Measurements from ENCODE around the gene PFKM. TPM values are rescaled to one million over a fixed set of nuclear protein-coding genes. Genes with fewer than 3 reads are reported as not detected.

Gene PFKM
- total and polyA plus RNA-seq, 9 of the 15 experiments (the other 6 are each of a cell fraction or from before 2014, with no cell fraction given), result 16.5 to 39.9 (median 31.7) TPM

DNA sequence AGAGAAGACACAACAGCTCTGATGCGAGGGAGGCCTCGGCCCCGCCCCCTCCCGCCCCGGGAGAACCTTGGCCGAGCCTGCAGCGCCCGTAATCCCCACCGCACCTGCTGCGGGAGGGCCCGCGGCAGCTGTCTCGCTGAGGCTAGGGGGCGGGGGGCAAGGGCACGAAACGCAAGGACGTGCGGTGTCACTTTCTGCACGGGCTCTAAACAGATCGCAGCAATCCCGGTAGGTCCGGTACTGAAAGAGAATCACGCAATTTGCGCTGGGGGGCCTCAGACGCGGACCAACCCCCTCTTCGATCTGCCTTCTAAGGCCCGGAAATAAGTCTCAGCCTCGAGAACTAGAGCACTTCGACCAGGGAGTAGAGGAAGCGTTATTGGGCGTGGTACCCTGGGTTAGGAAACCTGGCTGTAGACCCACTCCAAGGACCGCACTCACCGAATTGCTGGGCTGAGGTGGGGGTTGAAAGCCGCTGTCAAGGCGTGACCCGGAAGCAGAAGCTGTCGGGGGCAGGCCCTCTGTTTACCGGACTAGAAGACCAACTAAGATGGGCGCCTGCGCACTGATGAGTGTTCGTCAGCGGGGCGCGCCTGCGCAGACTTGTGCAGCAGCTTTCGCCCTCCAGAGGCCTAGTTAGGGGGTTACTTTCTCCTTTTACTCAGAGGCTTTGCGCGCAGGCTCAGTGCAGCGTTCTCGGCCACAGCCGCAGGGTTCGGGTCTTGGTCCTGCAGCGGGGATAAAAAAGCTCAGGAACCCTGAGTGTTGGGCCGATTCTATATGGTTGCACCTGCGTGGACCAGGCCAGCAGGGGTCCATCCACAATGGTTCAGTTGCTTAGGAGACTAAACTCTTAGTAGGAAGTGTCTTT is 38.1 kb downstream of the PFKM start, which contains the start of gene ASB8 (continued):
- TF ChIP-seq HMG20A (CRISPR knock-in tag; conservative IDR thresholded peaks at IDR 0.05) (no peak), RFX5 (IDR thresholded peaks at IDR 0.05; ENCODE audit: low read depth, low read length) (no peak), EWSR1 (IDR thresholded peaks at IDR 0.05; ENCODE audit: borderline replicate concordance, low read depth, partially characterized antibody) (no peak), HNRNPLL (IDR thresholded peaks at IDR 0.05; ENCODE audit: low read depth, low read length, poor library complexity, severe bottlenecking) (peak; percentile 89), BRF1 (IDR thresholded peaks at IDR 0.05; ENCODE audit: borderline replicate concordance, extremely low read depth, insufficient read length) (no peak), GTF2E2 (tag; IDR thresholded peaks at IDR 0.05) (no peak), GATA2 (CRISPR knock-in tag; IDR thresholded peaks at IDR 0.05) (no peak), SMARCA4 (IDR thresholded peaks at IDR 0.05) (no peak), EGR1 (conservative IDR thresholded peaks at IDR 0.05) (no peak; the same call in 1 of the 2 replicates), NCOA6 (IDR thresholded peaks at IDR 0.05) (no peak; the same call in 1 of the 2 replicates), RAD51 (IDR thresholded peaks at IDR 0.05; ENCODE audit: borderline replicate concordance, low read depth) (no peak), CCAR2 (IDR thresholded peaks at IDR 0.05; ENCODE audit: low read depth, low read length) (no peak), POLR2AphosphoS2 (IDR thresholded peaks at IDR 0.05; ENCODE audit: low read length) (no peak), ZNF76 (CRISPR knock-in tag; IDR thresholded peaks at IDR 0.05; ENCODE audit: borderline replicate concordance) (no peak), ZNF134 (CRISPR knock-in tag; conservative IDR thresholded peaks at IDR 0.05) (peak; percentile 47; the same call in 1 of the 2 replicates), ZNF551 (CRISPR knock-in tag; IDR thresholded peaks at IDR 0.05) (no peak), NR2F6 (CRISPR knock-in tag; IDR thresholded peaks at IDR 0.05) (no peak), ZNF133 (CRISPR knock-in tag; IDR thresholded peaks at IDR 0.05) (no peak), MCM3 (IDR thresholded peaks at IDR 0.05) (no peak)
- TF ChIP-seq, protein P1, sequence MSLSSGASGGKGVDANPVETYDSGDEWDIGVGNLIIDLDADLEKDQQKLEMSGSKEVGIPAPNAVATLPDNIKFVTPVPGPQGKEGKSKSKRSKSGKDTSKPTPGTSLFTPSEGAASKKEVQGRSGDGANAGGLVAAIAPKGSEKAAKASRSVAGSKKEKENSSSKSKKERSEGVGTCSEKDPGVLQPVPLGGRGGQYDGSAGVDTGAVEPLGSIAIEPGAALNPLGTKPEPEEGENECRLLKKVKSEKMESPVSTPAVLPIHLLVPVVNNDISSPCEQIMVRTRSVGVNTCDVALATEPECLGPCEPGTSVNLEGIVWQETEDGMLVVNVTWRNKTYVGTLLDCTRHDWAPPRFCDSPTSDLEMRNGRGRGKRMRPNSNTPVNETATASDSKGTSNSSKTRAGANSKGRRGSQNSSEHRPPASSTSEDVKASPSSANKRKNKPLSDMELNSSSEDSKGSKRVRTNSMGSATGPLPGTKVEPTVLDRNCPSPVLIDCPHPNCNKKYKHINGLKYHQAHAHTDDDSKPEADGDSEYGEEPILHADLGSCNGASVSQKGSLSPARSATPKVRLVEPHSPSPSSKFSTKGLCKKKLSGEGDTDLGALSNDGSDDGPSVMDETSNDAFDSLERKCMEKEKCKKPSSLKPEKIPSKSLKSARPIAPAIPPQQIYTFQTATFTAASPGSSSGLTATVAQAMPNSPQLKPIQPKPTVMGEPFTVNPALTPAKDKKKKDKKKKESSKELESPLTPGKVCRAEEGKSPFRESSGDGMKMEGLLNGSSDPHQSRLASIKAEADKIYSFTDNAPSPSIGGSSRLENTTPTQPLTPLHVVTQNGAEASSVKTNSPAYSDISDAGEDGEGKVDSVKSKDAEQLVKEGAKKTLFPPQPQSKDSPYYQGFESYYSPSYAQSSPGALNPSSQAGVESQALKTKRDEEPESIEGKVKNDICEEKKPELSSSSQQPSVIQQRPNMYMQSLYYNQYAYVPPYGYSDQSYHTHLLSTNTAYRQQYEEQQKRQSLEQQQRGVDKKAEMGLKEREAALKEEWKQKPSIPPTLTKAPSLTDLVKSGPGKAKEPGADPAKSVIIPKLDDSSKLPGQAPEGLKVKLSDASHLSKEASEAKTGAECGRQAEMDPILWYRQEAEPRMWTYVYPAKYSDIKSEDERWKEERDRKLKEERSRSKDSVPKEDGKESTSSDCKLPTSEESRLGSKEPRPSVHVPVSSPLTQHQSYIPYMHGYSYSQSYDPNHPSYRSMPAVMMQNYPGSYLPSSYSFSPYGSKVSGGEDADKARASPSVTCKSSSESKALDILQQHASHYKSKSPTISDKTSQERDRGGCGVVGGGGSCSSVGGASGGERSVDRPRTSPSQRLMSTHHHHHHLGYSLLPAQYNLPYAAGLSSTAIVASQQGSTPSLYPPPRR (CRISPR knock-in tag; IDR thresholded peaks at IDR 0.05; ENCODE audit: borderline replicate concordance), result no peak
- TF ChIP-seq, protein P2, sequence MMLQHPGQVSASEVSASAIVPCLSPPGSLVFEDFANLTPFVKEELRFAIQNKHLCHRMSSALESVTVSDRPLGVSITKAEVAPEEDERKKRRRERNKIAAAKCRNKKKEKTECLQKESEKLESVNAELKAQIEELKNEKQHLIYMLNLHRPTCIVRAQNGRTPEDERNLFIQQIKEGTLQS (IDR thresholded peaks at IDR 0.05), result no peak
- TF ChIP-seq, protein P2 (CRISPR knock-in tag; conservative IDR thresholded peaks at IDR 0.05), result no peak
- TF ChIP-seq, protein P3, sequence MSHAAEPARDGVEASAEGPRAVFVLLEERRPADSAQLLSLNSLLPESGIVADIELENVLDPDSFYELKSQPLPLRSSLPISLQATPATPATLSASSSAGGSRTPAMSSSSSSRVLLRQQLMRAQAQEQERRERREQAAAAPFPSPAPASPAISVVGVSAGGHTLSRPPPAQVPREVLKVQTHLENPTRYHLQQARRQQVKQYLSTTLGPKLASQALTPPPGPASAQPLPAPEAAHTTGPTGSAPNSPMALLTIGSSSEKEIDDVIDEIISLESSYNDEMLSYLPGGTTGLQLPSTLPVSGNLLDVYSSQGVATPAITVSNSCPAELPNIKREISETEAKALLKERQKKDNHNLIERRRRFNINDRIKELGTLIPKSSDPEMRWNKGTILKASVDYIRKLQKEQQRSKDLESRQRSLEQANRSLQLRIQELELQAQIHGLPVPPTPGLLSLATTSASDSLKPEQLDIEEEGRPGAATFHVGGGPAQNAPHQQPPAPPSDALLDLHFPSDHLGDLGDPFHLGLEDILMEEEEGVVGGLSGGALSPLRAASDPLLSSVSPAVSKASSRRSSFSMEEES (CRISPR knock-in tag; IDR thresholded peaks at IDR 0.05), result no peak
